Keratinocyte (primary cell): ENCODE data around the gene CNR2.

Experiments used
- EZH2 ChIP-seq: IDR thresholded peaks from one replicate; pipeline ENCODE4 v1.6.1; 2012; ENCODE audit warnings: inconsistent platforms, mild to moderate bottlenecking, low read length, moderate library complexity
- TF ChIP-seq, protein P1 (sequence below), 3 experiments: IDR thresholded peaks in 1 of 3; conservative IDR thresholded peaks in 1 of 3; optimal IDR thresholded peaks in 1 of 3; 2 replicates in 2 of 3; 3 replicates in 1 of 3; pipeline versions ENCODE3 to v1.5.1; 2011; ENCODE audit warnings: low read length in 3 of 3, mild to moderate bottlenecking in 3 of 3, moderate library complexity in 2 of 3, control low read depth in 1 of 3, inconsistent platforms in 1 of 3; ENCODE audit not compliant: insufficient read depth in 2 of 3; ENCODE audit errors: extremely low read depth in 1 of 3

DNA sequence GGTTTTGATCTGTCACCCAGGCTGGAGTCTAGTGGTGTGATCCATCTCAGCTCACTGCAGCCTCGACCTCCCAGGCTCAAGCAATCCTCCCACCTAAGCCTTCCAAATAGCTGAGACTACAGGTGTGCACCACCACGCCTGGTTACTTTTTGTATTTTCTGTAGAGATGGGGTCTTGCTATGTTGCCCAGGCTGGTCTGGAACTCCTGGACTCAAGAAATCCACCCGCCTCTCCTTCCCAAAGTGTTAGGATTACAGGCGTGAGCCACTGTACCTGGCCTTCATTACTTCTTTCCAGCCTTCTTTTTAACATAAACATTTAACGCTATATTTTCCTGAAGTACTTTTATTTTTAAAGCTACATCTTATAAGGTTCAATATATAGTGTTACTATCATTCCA lies 69.5 kb downstream of the CNR2 start:
- TF ChIP-seq, protein P1, sequence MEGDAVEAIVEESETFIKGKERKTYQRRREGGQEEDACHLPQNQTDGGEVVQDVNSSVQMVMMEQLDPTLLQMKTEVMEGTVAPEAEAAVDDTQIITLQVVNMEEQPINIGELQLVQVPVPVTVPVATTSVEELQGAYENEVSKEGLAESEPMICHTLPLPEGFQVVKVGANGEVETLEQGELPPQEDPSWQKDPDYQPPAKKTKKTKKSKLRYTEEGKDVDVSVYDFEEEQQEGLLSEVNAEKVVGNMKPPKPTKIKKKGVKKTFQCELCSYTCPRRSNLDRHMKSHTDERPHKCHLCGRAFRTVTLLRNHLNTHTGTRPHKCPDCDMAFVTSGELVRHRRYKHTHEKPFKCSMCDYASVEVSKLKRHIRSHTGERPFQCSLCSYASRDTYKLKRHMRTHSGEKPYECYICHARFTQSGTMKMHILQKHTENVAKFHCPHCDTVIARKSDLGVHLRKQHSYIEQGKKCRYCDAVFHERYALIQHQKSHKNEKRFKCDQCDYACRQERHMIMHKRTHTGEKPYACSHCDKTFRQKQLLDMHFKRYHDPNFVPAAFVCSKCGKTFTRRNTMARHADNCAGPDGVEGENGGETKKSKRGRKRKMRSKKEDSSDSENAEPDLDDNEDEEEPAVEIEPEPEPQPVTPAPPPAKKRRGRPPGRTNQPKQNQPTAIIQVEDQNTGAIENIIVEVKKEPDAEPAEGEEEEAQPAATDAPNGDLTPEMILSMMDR (optimal IDR thresholded peaks at IDR 0.05 in 1 of 3, IDR thresholded peaks at IDR 0.05 in 1 of 3, conservative IDR thresholded peaks at IDR 0.05 in 1 of 3; ENCODE audit: extremely low read depth in 1 of 3, insufficient read depth in 2 of 3, low read length in 3 of 3) = no peak
- TF ChIP-seq EZH2 = no peak
